ENCODE data around the gene RPS6KA1.
"Not testable (repeated sequence)": the region's sequence is repeated elsewhere in the genome, so short reads cannot be mapped to it uniquely, and the experiment has no call there.

Gene RPS6KA1

GRCh38 chr1:26602378-26602959, 72.9 kb downstream of the RPS6KA1 start:
- DNase-seq (ENCODE audit: low spot score): peak; percentile 69

GRCh38 chr1:26603856-26604255, 74.3 kb downstream of the RPS6KA1 start:
- no peak for DNase-seq (ENCODE audit: low spot score)

GRCh38 chr1:26607186-26607585, 77.6 kb downstream of the RPS6KA1 start:
- DNase-seq (ENCODE audit: low spot score): peak; percentile 18

GRCh38 chr1:26608895-26609294, 79.3 kb downstream of the RPS6KA1 start:
- DNase-seq (ENCODE audit: low spot score): no peak

GRCh38 chr1:26610781-26611180, 81.2 kb downstream of the RPS6KA1 start:
- no peak for DNase-seq (ENCODE audit: low spot score)

- DNase-seq (ENCODE audit: low spot score): not testable (repeated sequence)
Observed at GRCh38 chr1:26612627-26613026, 83.1 kb downstream of the RPS6KA1 start.

- no peak for DNase-seq (ENCODE audit: low spot score)
Observed at GRCh38 chr1:26614655-26615411, 85.3 kb downstream of the RPS6KA1 start.

GRCh38 chr1:26616881-26617280, 87.3 kb downstream of the RPS6KA1 start:
- no peak for DNase-seq (ENCODE audit: low spot score)

GRCh38 chr1:26618561-26618960, 89.0 kb downstream of the RPS6KA1 start:
- no peak for DNase-seq (ENCODE audit: low spot score)

All from AG20443 (cell line).